Transverse colon (tissue), 4 donors: ENCODE data around the gene PTPRN2. TPM values are rescaled to one million over a fixed set of nuclear protein-coding genes. Genes with fewer than 3 reads are reported as not detected.
"Not testable (repeated sequence)": the region's sequence is repeated elsewhere in the genome, so short reads cannot be mapped to it uniquely, and the experiment has no call there.

ENCODE experiments used
- DNase-seq: peaks from one replicate; pipeline ENCODE4 v3.0.0-alpha.2; 2019
- H3K27ac ChIP-seq, 4 donors: fragments of 200-600 bp; sonication (generic); 2 replicates each; pipeline ENCODE4 v1.5.1; 2016 to 2018; ENCODE audit warnings: inconsistent platforms in 4 of 4
- H3K27me3 ChIP-seq: fragments of 200-600 bp; sonication (generic); 2 replicates; pipeline ENCODE4 v1.5.1; 2017; ENCODE audit warnings: inconsistent platforms
- H3K36me3 ChIP-seq, 4 donors: fragments of 200-600 bp; sonication (generic); 2 replicates each; pipeline ENCODE4 v1.5.1; 2017 to 2019; ENCODE audit warnings: inconsistent platforms in 4 of 4
- H3K4me1 ChIP-seq, 4 donors: fragments of 200-600 bp; sonication (generic); 2 replicates each; pipeline ENCODE4 v1.5.1; 2017 to 2020; ENCODE audit warnings: inconsistent platforms in 4 of 4
- H3K4me3 ChIP-seq, 4 donors: fragments of 200-600 bp; sonication (generic); 1 replicate in 1 of 4; 2 replicates in 3 of 4; pipeline versions ENCODE4 v1.5.1 to v1.6.1; 2017 to 2019; ENCODE audit warnings: inconsistent platforms in 4 of 4
- H3K9me3 ChIP-seq, 2 donors: fragments of 200-600 bp; sonication (generic); 2 replicates each; pipeline ENCODE4 v1.5.1; 2017 to 2019; ENCODE audit warnings: inconsistent platforms in 2 of 2
- CTCF ChIP-seq, 5 experiments: fragments of 200-600 bp in 3 of 5; fragments of 450-650 bp in 2 of 5; sonication (generic) in 3 of 5; IDR thresholded peaks; 1 replicate in 2 of 5; 2 replicates in 3 of 5; pipeline ENCODE4 v1.5.1; 2016 to 2017; ENCODE audit warnings: antibody characterized with exemption in 5 of 5, inconsistent platforms in 3 of 5, mild to moderate bottlenecking in 2 of 5, moderate library complexity in 1 of 5
- EP300 ChIP-seq: sonication (generic); formaldehyde crosslinking; IDR thresholded peaks from one replicate; pipeline ENCODE4 v1.6.1; 2017; ENCODE audit warnings: antibody characterized with exemption, low read depth
- POLR2A ChIP-seq: fragments of 450-650 bp; IDR thresholded peaks from one replicate; pipeline ENCODE4 v1.6.1; 2016; ENCODE audit warnings: antibody characterized with exemption, mild to moderate bottlenecking, moderate library complexity
- POLR2AphosphoS5 ChIP-seq, 3 donors: sonication (generic); formaldehyde crosslinking; IDR thresholded peaks; one replicate each; pipeline ENCODE4 v1.6.1; 2016; ENCODE audit warnings: antibody characterized with exemption in 3 of 3
- WGBS, 2 donors: methylation state at CpG; one replicate each; pipeline ENCODE4 v1.1.5; 2018; ENCODE audit warnings: low coverage in 1 of 2; 5-methylcytosine and 5-hydroxymethylcytosine counted together
- in situ Hi-C, 4 donors: fragments of 200-750 bp; cut with MboI; loops; one replicate each; pipeline versions ENCODE4 v1.15.0 to v1.15.1; 2017; ENCODE audit warnings: low sequenced_read_pairs in 3 of 4, low pct_ligation_motif_present in 1 of 4, low pct_unique_long_range_greater_than_20kb in 1 of 4
- intact Hi-C: fragments of 100-400 bp; cut with DNase I; formaldehyde crosslinking; loops from one replicate; pipeline ENCODE4 v1.15.1; 2023; ENCODE audit warnings: low total_unique reads
- total RNA-seq, 4 donors: library from RNA; depleted of rRNA; stranded (reverse); fragments of >200 nt; gene quantifications; one replicate each; pipeline ENCODE4 v1.1.0, GENCODE V29; 2016

Gene PTPRN2
- total RNA-seq, 4 donors from 2014 or later = 15.4 to 31.1 (median 21.8) TPM

- no peak for TF ChIP-seq EP300
- no peak for TF ChIP-seq POLR2A
- no peak for TF ChIP-seq POLR2AphosphoS5 (IDR thresholded peaks at IDR 0.05)
- TF ChIP-seq CTCF (IDR thresholded peaks at IDR 0.05) = no peak
- intact Hi-C loops (no loop called here), in situ Hi-C loops (no loop called here)
- H3K36me3 ChIP-seq = no peaks in the 10 kb centered on the region
- H3K4me1 ChIP-seq = peaks cover 9 to 19% (median 14%) of the 10 kb centered on the region in 4 donors
- no peaks in the 10 kb centered on the region for H3K27me3 ChIP-seq
- 59 to 83% methylated on average over 9 to 26 of the region's 26 CpGs for WGBS, 2 donors
- H3K27ac ChIP-seq = no peak overlapping the region
- H3K9me3 ChIP-seq = no peaks in the 10 kb centered on the region
- H3K4me3 ChIP-seq = no peak overlapping the region
- DNase-seq = no peak
Observed at GRCh38 chr7:158428131-158428836, 159.3 kb downstream of the PTPRN2 start.

- H3K27me3 ChIP-seq, H3K27ac ChIP-seq, H3K4me3 ChIP-seq, in situ Hi-C loops, H3K36me3 ChIP-seq, intact Hi-C loops, DNase-seq, H3K4me1 ChIP-seq, H3K9me3 ChIP-seq: not testable (repeated sequence)
- WGBS, 2 donors = 91% methylated on average over 31 of the region's 42 CpGs; no CpG with 5 or more reads in 1 of the 2 donors
Observed at GRCh38 chr7:158425676-158426075, 161.9 kb downstream of the PTPRN2 start.

- H3K27ac ChIP-seq = no peak overlapping the region
- in situ Hi-C loops = no loop called here
- no peaks in the 10 kb centered on the region for H3K36me3 ChIP-seq
Observed at GRCh38 chr7:158424531-158424930, 163.1 kb downstream of the PTPRN2 start.

GRCh38 chr7:158424011-158424410 lies 163.6 kb downstream of the PTPRN2 start:
- H3K4me3 ChIP-seq = no peak overlapping the region
- no peak for DNase-seq
- WGBS, 2 donors = 95 to 100% methylated on average over 1 to 23 of the region's 23 CpGs
- in situ Hi-C loops (no loop called here), intact Hi-C loops (no loop called here)
- H3K4me1 ChIP-seq = no peaks in the 10 kb centered on the region
- no peak overlapping the region for H3K27ac ChIP-seq
- H3K36me3 ChIP-seq = no peaks in the 10 kb centered on the region
- TF ChIP-seq EP300 (no peak), CTCF (IDR thresholded peaks at IDR 0.05) (no peak), POLR2A (no peak), POLR2AphosphoS5 (IDR thresholded peaks at IDR 0.05) (no peak)
- H3K9me3 ChIP-seq = no peaks in the 10 kb centered on the region
- no peaks in the 10 kb centered on the region for H3K27me3 ChIP-seq

More at GRCh38 chr7:158424531-158424930, 163.1 kb downstream of the PTPRN2 start:
- H3K27me3 ChIP-seq = no peaks in the 10 kb centered on the region
- intact Hi-C loops = no loop called here
- 60 to 89% methylated on average over 1 to 19 of the region's 19 CpGs for WGBS, 2 donors
- TF ChIP-seq EP300 = no peak
- TF ChIP-seq POLR2A = no peak
- no peak for TF ChIP-seq CTCF (IDR thresholded peaks at IDR 0.05)
- TF ChIP-seq POLR2AphosphoS5 (IDR thresholded peaks at IDR 0.05) = no peak
- no peak for DNase-seq
- H3K4me3 ChIP-seq = no peak overlapping the region
- H3K9me3 ChIP-seq = no peaks in the 10 kb centered on the region
- H3K4me1 ChIP-seq = no peaks in the 10 kb centered on the region
